ENCODE data around the gene GPATCH4. TPM values are rescaled to one million over a fixed set of nuclear protein-coding genes. Genes with fewer than 3 reads are reported as not detected.

GPATCH4 gene
- total RNA-seq, 4 donors from 2014 or later: 12.4 to 113 (median 28.9) TPM

- no peak overlapping the region for H3K27ac ChIP-seq
- in situ Hi-C loops (cut with MboI; ENCODE audit: low pct_ligation_motif_present in 1 of 4, low pct_unique_long_range_greater_than_20kb in 1 of 4, low sequenced_read_pairs in 3 of 4): no loop called here
- no peak overlapping the region for H3K4me3 ChIP-seq
- no peaks in the 10 kb centered on the region for H3K36me3 ChIP-seq
- DNase-seq: no peak
- 86 to 99% methylated on average over 1 to 4 of the region's 4 CpGs for WGBS, 2 donors (ENCODE audit: low coverage in 1 of 2)
- TF ChIP-seq CTCF (IDR thresholded peaks at IDR 0.05) (no peak), EP300 (IDR thresholded peaks at IDR 0.05; ENCODE audit: low read depth) (no peak), POLR2AphosphoS5 (IDR thresholded peaks at IDR 0.05) (no peak), POLR2A (IDR thresholded peaks at IDR 0.05) (no peak)
- H3K9me3 ChIP-seq: no peaks in the 10 kb centered on the region
- intact Hi-C loops (cut with DNase I; ENCODE audit: low total_unique reads): no loop called here
- H3K4me1 ChIP-seq: no peaks in the 10 kb centered on the region
- H3K27me3 ChIP-seq: no peaks in the 10 kb centered on the region
Observed at GRCh38 chr1:156547434-156547833, 53.8 kb downstream of the GPATCH4 start.

GRCh38 chr1:156546267-156546666 lies 55.0 kb downstream of the GPATCH4 start:
- Histone ChIP-seq H3K27me3 (no peaks in the 10 kb centered on the region), H3K4me1 (no peaks in the 10 kb centered on the region), H3K4me3 (no peak overlapping the region), H3K27ac (no peak overlapping the region), H3K36me3 (no peaks in the 10 kb centered on the region), H3K9me3 (no peaks in the 10 kb centered on the region)
- no peak for TF ChIP-seq POLR2AphosphoS5 (IDR thresholded peaks at IDR 0.05)
- no peak for TF ChIP-seq CTCF (IDR thresholded peaks at IDR 0.05)
- no peak for TF ChIP-seq POLR2A (IDR thresholded peaks at IDR 0.05)
- no peak for TF ChIP-seq EP300 (IDR thresholded peaks at IDR 0.05; ENCODE audit: low read depth)
- intact Hi-C loops (cut with DNase I; ENCODE audit: low total_unique reads) (no loop called here), in situ Hi-C loops (cut with MboI; ENCODE audit: low pct_ligation_motif_present in 1 of 4, low pct_unique_long_range_greater_than_20kb in 1 of 4, low sequenced_read_pairs in 3 of 4) (no loop called here)
- 98% methylated on average over 3 of the region's 3 CpGs; no CpG with 5 or more reads in 1 of the 2 donors for WGBS, 2 donors (ENCODE audit: low coverage in 1 of 2)
- DNase-seq: no peak

- WGBS, 2 donors (ENCODE audit: low coverage in 1 of 2): 98% methylated on average over 3 of the region's 3 CpGs; no CpG with 5 or more reads in 1 of the 2 donors
Observed at GRCh38 chr1:156544592-156545102, 56.6 kb downstream of the GPATCH4 start.

More at GRCh38 chr1:156544592-156545102, 56.6 kb downstream of the GPATCH4 start:
- Histone ChIP-seq H3K9me3 (no peaks in the 10 kb centered on the region), H3K4me3 (no peak overlapping the region), H3K36me3 (no peaks in the 10 kb centered on the region), H3K4me1 (no peaks in the 10 kb centered on the region), H3K27me3 (no peaks in the 10 kb centered on the region), H3K27ac (no peak overlapping the region)
- no peak for DNase-seq
- intact Hi-C loops (cut with DNase I; ENCODE audit: low total_unique reads) (no loop called here), in situ Hi-C loops (cut with MboI; ENCODE audit: low pct_ligation_motif_present in 1 of 4, low pct_unique_long_range_greater_than_20kb in 1 of 4, low sequenced_read_pairs in 3 of 4) (no loop called here)
- TF ChIP-seq CTCF (IDR thresholded peaks at IDR 0.05) (no peak), POLR2A (IDR thresholded peaks at IDR 0.05) (no peak), EP300 (IDR thresholded peaks at IDR 0.05; ENCODE audit: low read depth) (no peak), POLR2AphosphoS5 (IDR thresholded peaks at IDR 0.05) (no peak)

Other genes with a start within 250 kb of the GPATCH4 start
- not detected for gene RHBG, start 232.3 kb downstream of the GPATCH4 start, total RNA-seq
- gene MEF2D, start 100.7 kb downstream of the GPATCH4 start, total RNA-seq: 100 to 1,000 TPM in 1 of 4 donors, 10 to 100 TPM in 3; 26.1 to 200 (median 85.7) TPM
- gene IQGAP3, start 28.9 kb downstream of the GPATCH4 start, total RNA-seq: 1 to 10 TPM; 1.7 to 9.4 (median 2.9) TPM
- not detected for gene TTC24, start 21.8 kb downstream of the GPATCH4 start, total RNA-seq
- gene NAXE, start 9.7 kb downstream of the GPATCH4 start, total RNA-seq: 100 to 1,000 TPM in 1 of 4 donors, 10 to 100 TPM in 3; 25.1 to 104 (median 77.5) TPM
- 1 to 10 TPM in 1 of 4 donors, under 1 TPM in 1, not detected in 2; 0.55 to 1.9 TPM for gene HAPLN2, start 17.9 kb upstream of the GPATCH4 start, total RNA-seq
- under 1 TPM in 2 of 4 donors, not detected in 2; 0.55 to 0.95 TPM for gene BCAN, start 40.6 kb upstream of the GPATCH4 start, total RNA-seq
- 10 to 100 TPM in 1 of 4 donors, 1 to 10 TPM in 3; 3.3 to 15.5 (median 5.5) TPM for gene NES, start 75.9 kb upstream of the GPATCH4 start, total RNA-seq
- gene CRABP2, start 104.1 kb upstream of the GPATCH4 start, total RNA-seq: 1 to 10 TPM in 1 of 4 donors, under 1 TPM in 1, not detected in 2; 0.79 to 1.9 TPM
- 10 to 100 TPM; 37.4 to 40.8 (median 39.0) TPM for gene METTL25B, start 127.0 kb upstream of the GPATCH4 start, total RNA-seq
- 10 to 100 TPM; 25.8 to 61.7 (median 33.1) TPM for gene ISG20L2, start 127.3 kb upstream of the GPATCH4 start, total RNA-seq
- gene MRPL24, start 139.6 kb upstream of the GPATCH4 start, total RNA-seq: 10 to 100 TPM in 3 of 4 donors, 1 to 10 TPM in 1; 6.8 to 44.9 (median 37.1) TPM
- 100 to 1,000 TPM; 150 to 204 (median 179) TPM for gene HDGF, start 150.2 kb upstream of the GPATCH4 start, total RNA-seq
- gene PRCC, start 166.1 kb upstream of the GPATCH4 start, total RNA-seq: 10 to 100 TPM; 15.1 to 69.9 (median 39.4) TPM
- gene SH2D2A, start 215.4 kb upstream of the GPATCH4 start, total RNA-seq: 1 to 10 TPM in 3 of 4 donors, not detected in 1; 1.9 to 5.9 (median 3.4) TPM

Measured in transverse colon (tissue), 4 donors.